Stromal cell of bone marrow (primary cell): ENCODE measurements around the gene BDH1.

Experiments used
- DNase-seq: peaks from one replicate; pipeline ENCODE4 v3.0.0-alpha.2; 2012; ENCODE audit warnings: low read depth

BDH1 gene

GRCh38 chr3:197507081-197507480, 48.7 kb downstream of the BDH1 start:
- DNase-seq = no peak

DNA sequence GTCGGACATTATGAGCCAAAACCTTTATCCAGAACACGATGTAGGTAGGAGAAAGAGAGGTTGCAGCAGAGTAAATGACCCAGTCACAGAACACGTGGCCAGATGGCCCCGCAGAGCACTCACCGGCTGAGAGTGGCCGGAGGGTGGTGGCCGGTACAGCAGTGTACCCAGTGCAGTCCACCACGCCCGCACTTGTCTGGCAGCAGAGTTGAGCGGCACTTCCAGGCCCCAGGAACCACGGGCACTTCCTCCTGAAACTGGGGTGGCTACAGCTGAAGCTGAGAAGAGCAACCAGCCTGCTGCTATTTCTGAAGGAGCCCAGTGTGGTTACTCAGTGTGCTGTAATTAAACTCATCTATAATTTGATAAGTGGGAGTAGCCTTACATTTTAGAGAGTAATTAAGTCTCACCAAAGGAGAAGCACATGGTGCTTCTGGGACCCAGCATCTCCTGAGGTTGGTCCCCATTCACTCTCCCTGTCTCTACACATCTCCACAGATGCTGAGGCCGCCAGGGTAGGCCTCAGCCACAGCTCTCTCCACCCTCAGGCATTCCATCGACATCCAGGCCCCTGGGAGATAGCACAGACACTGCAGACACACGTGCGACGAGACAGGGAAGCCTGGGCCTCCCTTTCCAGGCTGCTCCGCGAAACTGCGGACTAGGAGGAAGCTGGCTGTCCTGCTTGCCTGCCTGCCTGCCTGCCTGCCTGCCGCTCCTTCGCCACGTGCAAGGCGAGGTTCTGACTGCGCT, 49.8 kb downstream of the BDH1 start:
- DNase-seq = no peak

- no peak for DNase-seq
These were observed 51.1 kb downstream of the BDH1 start for GRCh38 chr3:197504641-197505121.

- DNase-seq = no peak
These were observed 51.5 kb downstream of the BDH1 start for GRCh38 chr3:197504229-197504628.

DNA sequence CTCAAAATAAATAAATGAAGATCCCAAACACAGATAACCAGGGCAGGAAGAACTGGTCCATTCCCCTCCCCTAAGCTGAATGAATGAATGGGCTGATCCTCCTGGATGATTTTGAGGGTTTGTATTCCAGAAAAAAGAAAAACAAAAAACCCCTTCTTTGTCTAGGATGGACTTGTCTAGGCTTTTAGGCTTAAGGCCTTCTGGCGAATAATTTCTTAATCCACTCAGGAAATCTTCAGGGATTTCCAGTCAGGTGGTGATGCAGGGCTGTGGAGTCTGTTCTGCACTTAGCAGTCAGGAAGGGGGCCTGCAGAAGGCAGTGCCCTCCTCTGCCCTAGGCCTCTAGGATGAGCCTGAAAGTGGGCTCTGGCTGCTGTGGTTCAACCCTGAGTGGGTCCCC, 52.1 kb downstream of the BDH1 start:
- no peak for DNase-seq

GRCh38 chr3:197501879-197502620, 53.7 kb downstream of the BDH1 start:
- DNase-seq = no peak

DNA sequence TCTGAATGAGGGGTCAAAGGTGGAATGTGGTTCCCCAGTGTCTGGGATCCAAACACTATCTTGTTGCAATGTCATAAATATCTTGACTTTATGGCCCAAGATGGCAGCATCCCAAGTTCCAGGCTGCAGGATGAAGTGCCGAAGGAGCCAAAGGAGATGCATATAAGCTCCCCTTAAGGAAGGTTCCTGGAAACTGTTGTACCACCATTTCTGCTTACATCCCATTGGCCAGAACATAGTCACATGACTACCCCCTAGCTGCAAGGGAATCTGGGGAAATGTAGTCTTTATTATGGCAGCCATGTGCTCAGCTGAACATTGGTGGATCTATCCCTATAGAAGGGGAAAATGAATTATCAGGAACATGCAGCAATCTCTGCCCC, 54.3 kb downstream of the BDH1 start:
- DNase-seq = no peak

GRCh38 chr3:197500812-197501211, 55.0 kb downstream of the BDH1 start:
- DNase-seq = no peak

DNA sequence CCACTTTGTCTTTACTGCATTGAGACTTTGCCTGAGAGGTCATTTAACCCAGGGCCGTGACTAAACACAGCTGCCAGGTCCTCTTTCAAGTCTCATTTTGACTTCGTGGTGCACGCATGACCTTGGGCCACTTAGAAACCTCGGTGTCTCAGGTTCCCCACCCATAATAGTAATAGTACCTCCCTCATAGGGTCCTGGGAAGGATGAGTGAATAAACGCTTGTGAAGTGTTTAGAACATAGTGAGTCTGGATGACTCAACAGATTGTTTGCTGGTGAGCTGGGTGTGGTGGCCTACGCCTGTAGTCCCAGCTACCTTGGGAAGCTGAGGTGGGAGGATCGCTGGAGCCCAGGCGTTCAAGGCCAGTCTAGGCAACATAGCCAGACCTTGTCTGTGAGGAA, 56.3 kb downstream of the BDH1 start:
- DNase-seq = no peak

DNA sequence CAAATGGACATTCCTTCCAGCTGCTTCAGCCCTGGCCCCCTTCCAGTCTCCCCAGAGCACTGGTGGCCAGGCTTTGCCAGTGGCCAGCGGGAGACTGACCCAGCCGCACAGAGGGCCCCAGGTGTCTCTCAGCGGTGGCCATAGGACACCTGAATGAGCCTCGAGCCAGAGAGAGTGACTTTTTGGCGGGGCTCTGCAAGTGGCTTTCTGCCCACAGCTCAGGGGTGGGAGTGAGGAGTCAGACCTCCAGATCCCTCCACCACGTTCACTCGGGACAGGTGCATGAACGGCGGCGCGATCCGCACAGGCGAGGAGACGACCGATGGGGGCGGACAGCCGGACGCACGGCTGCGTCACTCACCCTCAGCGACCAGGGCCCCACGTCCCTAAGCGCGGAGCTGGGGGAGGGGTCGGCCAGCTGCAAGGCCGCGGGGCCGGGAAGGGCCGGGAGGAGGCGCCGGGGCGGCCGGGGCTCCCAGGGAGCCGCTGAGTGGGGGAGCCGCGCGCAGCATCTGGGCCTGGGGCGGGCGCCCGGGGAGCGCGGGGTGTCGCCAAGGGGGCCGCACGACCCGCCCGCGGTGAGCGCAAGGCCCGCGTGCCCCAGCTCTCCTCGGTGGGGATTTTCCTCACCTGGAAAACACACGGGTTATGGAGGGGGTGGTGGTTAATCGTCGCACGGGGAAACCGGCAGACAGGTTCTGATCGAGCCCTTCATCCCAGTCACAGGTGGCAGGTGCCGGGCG, 57.1 kb downstream of the BDH1 start:
- DNase-seq = no peak

DNA sequence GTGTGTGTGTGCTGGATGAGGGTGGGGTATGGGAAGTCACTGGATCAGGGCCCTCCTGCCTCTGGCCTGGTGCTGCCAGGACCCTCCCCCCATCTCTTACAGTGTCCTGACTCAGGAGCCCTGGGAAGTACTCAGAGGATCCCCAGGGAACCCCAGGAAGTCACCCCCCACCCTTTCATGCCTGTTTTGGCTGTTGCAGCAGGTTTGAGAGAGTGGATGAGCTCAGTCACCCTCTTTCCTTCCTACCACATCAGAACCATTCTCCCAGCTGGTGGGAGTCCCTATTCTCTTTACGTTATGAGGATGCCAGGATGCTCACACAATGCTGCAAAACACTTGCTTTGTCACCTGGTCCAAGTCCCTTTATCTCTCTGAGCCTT, 59.0 kb downstream of the BDH1 start:
- DNase-seq = no peak

GRCh38 chr3:197495999-197496745, 59.6 kb downstream of the BDH1 start:
- no peak for DNase-seq

DNA sequence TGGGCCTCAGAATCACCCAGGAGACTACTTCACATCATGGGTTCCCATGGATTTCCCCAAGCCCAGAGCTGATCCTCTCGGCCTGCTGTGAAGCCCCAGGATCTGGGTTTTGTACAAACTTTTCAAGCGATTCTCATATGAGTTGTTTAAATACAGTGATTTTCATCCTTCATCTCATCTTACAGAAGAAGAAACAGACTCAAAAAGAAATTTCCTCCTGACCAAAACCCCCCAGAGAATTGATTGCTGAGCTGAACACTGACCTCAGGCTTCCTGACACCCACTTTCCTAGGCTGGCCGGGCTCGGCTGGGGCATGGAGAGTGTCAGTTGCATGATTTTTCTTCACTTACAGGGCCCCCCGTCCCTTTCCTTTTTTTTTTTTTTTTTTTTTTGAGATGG, 60.3 kb downstream of the BDH1 start:
- no peak for DNase-seq

GRCh38 chr3:197495059-197495455, 60.7 kb downstream of the BDH1 start:
- no peak for DNase-seq

GRCh38 chr3:197494366-197495058, 61.3 kb downstream of the BDH1 start:
- no peak for DNase-seq

DNA sequence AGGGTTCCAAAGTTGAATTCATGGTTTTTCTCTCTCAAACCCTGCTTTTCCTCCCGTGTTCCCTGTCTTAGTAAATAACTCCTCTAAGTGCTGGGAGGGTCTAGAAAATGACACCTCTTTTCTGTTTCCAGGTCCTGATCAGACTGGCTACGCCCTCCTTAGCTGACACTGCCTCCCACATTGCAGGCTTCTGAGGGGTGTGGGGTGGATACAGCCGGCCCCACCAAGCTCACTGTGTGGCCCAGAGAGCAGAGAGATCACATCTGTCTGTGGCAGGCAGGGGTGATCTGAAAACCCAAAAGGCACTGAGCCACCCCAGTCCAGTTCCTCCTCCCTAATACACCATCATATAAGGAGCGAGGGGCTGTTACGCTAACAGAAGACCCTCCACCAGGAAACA, 62.7 kb downstream of the BDH1 start:
- DNase-seq = no peak

GRCh38 chr3:197491923-197492664, 63.7 kb downstream of the BDH1 start:
- DNase-seq = no peak

GRCh38 chr3:197491478-197491877, 64.3 kb downstream of the BDH1 start:
- DNase-seq = no peak

- DNase-seq = no peak
These were observed 65.4 kb downstream of the BDH1 start for GRCh38 chr3:197490098-197491058.
